ENCODE measurements around the gene RNF214. TPM values are rescaled to one million over a fixed set of nuclear protein-coding genes. Genes with fewer than 3 reads are reported as not detected.

The RNF214 gene
- total RNA-seq, 1 experiment from 2014 or later, result 37.8 TPM

DNA sequence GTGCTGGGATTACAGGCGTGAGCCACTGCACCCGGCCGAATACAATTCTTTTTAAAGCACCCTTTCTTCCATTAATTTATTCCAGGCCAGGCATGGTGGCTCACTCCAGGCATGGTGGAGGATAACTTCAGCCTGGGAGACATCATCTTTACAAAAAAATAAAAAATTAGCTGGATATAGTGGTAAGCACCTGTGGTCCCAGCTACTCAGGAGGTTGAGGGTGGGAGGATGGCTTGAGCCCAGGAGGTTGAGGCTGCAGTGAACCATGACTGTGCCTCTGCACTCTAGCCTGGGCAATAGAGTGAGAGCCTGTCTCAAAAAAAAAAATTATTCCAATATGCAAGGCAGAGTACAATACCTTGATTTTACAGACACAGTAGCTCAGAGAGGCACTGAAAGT, 21.9 kb upstream of the RNF214 start:
- ChIA-PET CTCF (no interaction called here), POLR2A (ENCODE audit: low non-redundant PET) (no interaction called here)
- TF ChIP-seq, protein P1, sequence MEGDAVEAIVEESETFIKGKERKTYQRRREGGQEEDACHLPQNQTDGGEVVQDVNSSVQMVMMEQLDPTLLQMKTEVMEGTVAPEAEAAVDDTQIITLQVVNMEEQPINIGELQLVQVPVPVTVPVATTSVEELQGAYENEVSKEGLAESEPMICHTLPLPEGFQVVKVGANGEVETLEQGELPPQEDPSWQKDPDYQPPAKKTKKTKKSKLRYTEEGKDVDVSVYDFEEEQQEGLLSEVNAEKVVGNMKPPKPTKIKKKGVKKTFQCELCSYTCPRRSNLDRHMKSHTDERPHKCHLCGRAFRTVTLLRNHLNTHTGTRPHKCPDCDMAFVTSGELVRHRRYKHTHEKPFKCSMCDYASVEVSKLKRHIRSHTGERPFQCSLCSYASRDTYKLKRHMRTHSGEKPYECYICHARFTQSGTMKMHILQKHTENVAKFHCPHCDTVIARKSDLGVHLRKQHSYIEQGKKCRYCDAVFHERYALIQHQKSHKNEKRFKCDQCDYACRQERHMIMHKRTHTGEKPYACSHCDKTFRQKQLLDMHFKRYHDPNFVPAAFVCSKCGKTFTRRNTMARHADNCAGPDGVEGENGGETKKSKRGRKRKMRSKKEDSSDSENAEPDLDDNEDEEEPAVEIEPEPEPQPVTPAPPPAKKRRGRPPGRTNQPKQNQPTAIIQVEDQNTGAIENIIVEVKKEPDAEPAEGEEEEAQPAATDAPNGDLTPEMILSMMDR (conservative IDR thresholded peaks at IDR 0.05; ENCODE audit: low read depth, low read length), result no peak
- no peak for TF ChIP-seq EZH2 (IDR thresholded peaks at IDR 0.05; ENCODE audit: borderline replicate concordance, low read depth, low read length, poor library complexity, severe bottlenecking)
- Histone ChIP-seq H3K4me1 (ENCODE audit: insufficient read depth, low read length, poor library complexity, severe bottlenecking) (no peaks in the 10 kb centered on the region), H3K9me3 (ENCODE audit: low read depth, low read length, poor library complexity, severe bottlenecking) (no peaks in the 10 kb centered on the region), H3K36me3 (ENCODE audit: insufficient read depth, low read length, poor library complexity, severe bottlenecking) (no peaks in the 10 kb centered on the region), H3K27me3 (replicated peaks; ENCODE audit: insufficient read depth, low read depth, low read length, poor library complexity) (no peaks in the 10 kb centered on the region), H3K4me3 (ENCODE audit: low read depth, low read length, poor library complexity, severe bottlenecking) (no peak overlapping the region), H3K27ac (ENCODE audit: low read depth, low read length, poor library complexity, severe bottlenecking) (no peak overlapping the region)
- no TSS peak for BruUV-seq (replicated peaks)
- no peak for DNase-seq (ENCODE audit: low spot score)
- intact Hi-C loops (cut with micrococcal nuclease; ENCODE audit: unreplicated experiment), result no loop called here

DNA sequence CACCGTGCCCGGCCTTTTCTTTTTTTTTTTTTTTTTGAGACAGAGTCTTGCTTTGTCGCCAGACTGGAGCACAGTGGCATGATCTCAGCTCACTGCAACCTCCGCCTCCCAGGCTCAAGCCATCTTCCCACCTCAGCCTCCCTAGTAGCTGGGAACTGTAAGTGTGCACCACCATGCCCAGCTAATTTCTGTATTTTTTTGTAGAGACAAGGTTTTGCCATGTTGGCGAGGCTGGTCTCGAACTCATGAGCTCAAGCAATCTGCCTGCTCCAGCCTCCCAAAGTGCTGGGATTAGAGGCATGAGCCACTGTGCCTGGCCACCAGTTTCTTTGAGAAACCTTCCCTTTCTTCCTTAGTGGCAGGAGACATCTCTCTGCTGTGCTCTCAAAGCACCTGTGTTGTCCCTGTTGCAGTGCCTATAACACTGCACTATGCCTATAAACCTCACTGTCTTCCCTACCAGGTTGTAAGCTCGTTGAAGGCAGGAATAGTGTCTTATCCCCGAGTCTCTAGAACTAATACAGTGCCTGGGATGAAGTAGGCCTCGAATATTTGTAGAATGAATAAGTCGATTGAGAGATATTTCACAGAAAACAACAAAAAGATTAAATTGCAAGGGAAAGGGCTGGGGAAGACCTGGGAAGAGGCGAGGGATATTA, 19.6 kb upstream of the RNF214 start:
- no TSS peak for BruUV-seq (replicated peaks)
- TF ChIP-seq, protein P1 (conservative IDR thresholded peaks at IDR 0.05; ENCODE audit: low read depth, low read length), result no peak
- TF ChIP-seq EZH2 (IDR thresholded peaks at IDR 0.05; ENCODE audit: borderline replicate concordance, low read depth, low read length, poor library complexity, severe bottlenecking), result no peak
- H3K27ac ChIP-seq (ENCODE audit: low read depth, low read length, poor library complexity, severe bottlenecking), result no peak overlapping the region
- H3K4me1 ChIP-seq (ENCODE audit: insufficient read depth, low read length, poor library complexity, severe bottlenecking), result no peaks in the 10 kb centered on the region
- no peak for DNase-seq (ENCODE audit: low spot score)
- intact Hi-C loops (cut with micrococcal nuclease; ENCODE audit: unreplicated experiment), result no loop called here
- ChIA-PET CTCF (no interaction called here), POLR2A (ENCODE audit: low non-redundant PET) (interaction anchor here (0.7 kb wide), 1 partner anchor 1568 kb away, joined by 9 read pairs; no protein-coding TSS in a partner anchor)
- H3K4me3 ChIP-seq (ENCODE audit: low read depth, low read length, poor library complexity, severe bottlenecking), result no peak overlapping the region
- H3K36me3 ChIP-seq (ENCODE audit: insufficient read depth, low read length, poor library complexity, severe bottlenecking), result peaks cover 6% of the 10 kb centered on the region
- no peaks in the 10 kb centered on the region for H3K9me3 ChIP-seq (ENCODE audit: low read depth, low read length, poor library complexity, severe bottlenecking)
- H3K27me3 ChIP-seq (replicated peaks; ENCODE audit: insufficient read depth, low read depth, low read length, poor library complexity), result no peaks in the 10 kb centered on the region

DNA sequence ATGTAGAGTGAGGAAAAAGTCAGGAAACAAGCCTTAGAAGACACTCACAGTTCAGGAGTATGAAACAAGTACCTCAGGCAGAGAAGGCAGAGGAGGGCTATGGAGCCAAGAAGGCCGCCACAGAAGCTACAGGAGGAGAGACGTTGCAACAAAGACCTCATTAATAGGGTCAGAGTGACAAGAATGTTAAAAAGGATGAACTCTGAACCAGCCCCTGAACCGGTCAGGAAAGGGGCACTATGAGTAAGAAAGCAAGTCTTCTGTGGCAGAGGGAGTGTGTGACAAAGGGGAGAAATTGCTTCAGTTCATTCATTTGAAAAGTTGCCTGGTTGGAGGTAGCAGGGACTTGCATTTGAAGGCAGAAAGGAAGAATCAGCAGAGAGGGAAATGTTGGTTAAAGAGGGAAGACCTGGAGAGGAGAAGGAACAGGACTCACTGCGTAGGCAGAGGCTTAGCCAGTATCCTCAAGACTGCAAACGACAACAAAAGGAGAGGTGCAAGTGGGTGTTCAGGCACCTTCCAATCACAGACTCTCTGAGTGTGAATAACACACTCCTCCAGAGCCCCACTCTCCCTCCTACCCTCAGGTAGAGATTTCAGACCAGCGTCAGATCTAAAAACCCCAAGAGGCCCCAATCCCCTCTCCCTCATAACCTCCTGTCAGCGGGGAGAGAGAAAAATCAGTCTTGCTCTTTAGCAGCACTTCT, 17.9 kb upstream of the RNF214 start:
- intact Hi-C loops (cut with micrococcal nuclease; ENCODE audit: unreplicated experiment), result no loop called here
- POLR2A ChIA-PET (ENCODE audit: low non-redundant PET), result no interaction called here
- CTCF ChIA-PET, result no interaction called here

More for the DNA sequence above, 17.9 kb upstream of the RNF214 start:
- peaks cover 10% of the 10 kb centered on the region for H3K36me3 ChIP-seq (ENCODE audit: insufficient read depth, low read length, poor library complexity, severe bottlenecking)
- H3K27me3 ChIP-seq (replicated peaks; ENCODE audit: insufficient read depth, low read depth, low read length, poor library complexity), result no peaks in the 10 kb centered on the region
- no peak for TF ChIP-seq EZH2 (IDR thresholded peaks at IDR 0.05; ENCODE audit: borderline replicate concordance, low read depth, low read length, poor library complexity, severe bottlenecking)
- TF ChIP-seq, protein P1 (conservative IDR thresholded peaks at IDR 0.05; ENCODE audit: low read depth, low read length), result no peak
- DNase-seq (ENCODE audit: low spot score), result no peak
- no peaks in the 10 kb centered on the region for H3K4me1 ChIP-seq (ENCODE audit: insufficient read depth, low read length, poor library complexity, severe bottlenecking)
- H3K4me3 ChIP-seq (ENCODE audit: low read depth, low read length, poor library complexity, severe bottlenecking), result no peak overlapping the region
- no TSS peak for BruUV-seq (replicated peaks)
- no peak overlapping the region for H3K27ac ChIP-seq (ENCODE audit: low read depth, low read length, poor library complexity, severe bottlenecking)
- H3K9me3 ChIP-seq (ENCODE audit: low read depth, low read length, poor library complexity, severe bottlenecking), result no peaks in the 10 kb centered on the region
